Cerebellar cortex (tissue), 1 donor: Measurements from ENCODE around the gene IL31RA.
"Not testable (repeated sequence)": the region's sequence is repeated elsewhere in the genome, so short reads cannot be mapped to it uniquely, and the experiment has no call there.

ENCODE experiments used
- DNase-seq: peaks from one replicate; pipeline ENCODE4 v3.0.0-alpha.2; 2015; ENCODE audit warnings: low spot score

Gene IL31RA

DNA sequence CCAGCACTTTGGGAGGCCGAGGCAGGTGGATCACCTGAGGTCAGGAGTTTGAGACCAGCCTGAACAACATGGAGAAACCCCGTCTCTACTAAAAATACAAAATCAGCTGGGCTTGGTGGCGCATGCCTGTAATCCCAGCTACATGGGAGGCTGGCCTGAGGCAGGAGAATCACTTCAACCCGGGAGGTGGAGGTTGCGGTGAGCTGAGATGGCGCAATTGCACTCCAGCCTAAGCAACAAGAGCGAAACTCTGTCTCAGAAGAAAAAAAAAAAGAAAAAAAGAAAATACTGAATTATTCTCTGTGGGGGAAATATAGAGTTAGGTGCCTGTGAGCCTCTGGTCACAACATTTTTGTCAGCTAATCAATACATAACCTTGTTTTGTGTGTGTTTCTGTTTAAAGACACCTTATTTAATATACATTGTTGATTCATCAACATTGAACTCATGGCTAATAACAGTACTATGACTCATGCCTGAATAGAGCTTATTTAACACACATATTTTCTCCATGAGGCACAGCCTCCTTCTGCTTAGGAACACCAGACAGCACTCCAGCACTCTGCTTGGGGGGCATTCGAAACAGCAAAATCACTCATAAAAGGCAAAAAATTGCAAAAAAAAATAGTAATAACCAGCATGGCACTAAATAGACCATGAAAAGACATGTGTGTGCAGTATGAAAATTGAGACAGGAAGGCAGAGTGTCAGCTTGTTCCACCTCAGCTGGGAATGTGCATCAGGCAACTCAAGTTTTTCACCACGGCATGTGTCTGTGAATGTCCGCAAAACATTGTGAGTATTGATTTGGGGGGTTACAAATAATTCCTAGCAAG lies at the start of gene IL31RA:
Gene IL31RA (plus strand): TSS at position 519 of the 836 bp plus-strand sequence. CDS start 214 bp downstream, at position 733.
- DNase-seq, result no peak

DNA sequence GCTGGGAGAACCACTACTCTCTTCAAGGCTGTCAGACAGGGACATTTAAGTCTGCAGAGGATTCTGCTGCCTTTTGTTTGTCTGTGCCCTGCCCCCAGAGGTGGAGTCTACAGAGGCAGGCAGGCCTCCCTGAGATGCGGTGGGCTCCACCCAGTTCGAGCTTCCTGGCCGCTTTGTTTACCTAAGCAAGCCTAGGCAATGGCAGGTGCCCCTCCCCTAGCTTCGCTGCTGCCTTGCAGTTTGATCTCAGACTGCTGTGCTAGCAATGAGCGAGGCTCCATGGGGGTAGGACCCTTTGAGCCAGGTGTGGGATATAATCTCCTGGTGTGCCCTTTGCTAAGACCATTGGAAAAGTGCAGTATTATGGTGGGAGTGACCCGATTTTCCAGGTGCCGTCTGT lies 42.3 kb upstream of the IL31RA start:
- DNase-seq, result not testable (repeated sequence)

DNA sequence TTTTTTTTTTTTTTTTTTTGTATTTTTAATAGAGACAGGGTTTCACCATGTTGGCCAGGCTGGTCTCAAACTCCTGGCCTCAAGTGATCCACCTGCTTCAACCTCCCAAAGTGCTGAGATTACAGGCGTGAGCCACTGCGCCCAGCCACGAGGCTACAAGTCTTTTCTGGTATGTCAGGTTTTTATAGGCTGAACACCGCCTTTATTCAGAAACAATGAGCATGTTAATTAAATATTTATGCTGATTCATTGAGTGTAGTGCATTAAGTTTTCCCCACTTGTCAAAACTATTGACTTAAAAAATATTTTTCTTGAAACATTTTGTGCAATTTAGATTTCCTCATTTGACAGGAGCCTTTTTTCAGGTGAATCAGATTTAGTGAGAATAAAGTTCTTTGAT lies 35.2 kb upstream of the IL31RA start:
- not testable (repeated sequence) for DNase-seq

DNA sequence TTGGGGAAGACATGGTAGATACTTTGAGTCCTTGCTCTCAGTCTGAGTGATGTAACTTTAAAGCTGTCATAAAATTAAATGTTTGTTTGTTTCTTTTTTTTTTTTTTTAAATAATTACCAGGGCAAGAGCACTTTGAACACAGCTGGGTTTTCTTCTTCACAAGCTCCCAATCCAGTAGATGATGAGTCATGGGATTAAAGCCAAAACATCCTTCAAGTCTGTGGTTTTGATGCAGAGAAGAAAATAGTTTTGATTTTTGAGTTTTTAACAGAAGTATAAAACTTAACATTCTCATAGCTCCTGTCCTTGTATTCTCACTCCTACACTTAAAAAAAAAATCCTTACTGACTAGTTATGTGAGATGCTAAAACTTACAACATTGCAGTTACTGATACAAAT lies 34.8 kb upstream of the IL31RA start:
- DNase-seq, result no peak

DNA sequence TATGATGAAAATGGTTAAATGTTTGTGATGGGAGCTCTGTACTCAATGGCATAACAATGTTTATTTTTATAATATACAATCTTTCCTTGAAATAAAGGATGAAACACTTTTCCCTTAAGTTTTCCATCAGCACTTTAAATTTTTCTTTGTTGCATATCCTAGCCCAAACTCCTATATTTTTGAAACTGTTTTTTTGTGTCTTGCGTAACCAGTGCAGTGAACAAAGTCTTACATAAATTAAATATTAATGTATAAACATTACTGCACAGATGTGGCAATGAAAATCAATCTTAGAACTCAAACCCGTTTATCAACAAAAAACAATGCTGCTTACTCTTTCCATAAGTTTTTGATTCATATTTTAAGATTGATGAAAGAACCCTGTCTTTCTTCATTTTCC lies 34.1 kb upstream of the IL31RA start:
- DNase-seq, result no peak

DNA sequence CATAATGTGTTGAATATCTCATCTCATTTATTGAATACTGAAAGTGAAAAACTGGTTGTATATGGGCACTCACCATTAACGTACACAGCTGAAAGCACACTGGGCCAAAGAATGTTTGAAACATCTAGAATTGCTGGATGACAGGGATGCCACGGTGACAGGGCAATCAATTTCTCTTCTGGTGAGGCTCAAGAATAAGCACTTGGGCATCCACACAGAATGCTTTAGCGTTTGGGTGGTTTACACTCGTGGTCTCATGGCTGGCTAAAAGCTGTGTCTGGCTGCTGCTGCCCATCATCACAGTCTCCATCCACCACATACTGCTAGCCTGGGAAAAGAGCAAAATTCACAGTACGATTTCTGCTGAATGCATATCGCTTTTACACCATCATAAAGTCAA lies 30.7 kb upstream of the IL31RA start:
- DNase-seq, result no peak

DNA sequence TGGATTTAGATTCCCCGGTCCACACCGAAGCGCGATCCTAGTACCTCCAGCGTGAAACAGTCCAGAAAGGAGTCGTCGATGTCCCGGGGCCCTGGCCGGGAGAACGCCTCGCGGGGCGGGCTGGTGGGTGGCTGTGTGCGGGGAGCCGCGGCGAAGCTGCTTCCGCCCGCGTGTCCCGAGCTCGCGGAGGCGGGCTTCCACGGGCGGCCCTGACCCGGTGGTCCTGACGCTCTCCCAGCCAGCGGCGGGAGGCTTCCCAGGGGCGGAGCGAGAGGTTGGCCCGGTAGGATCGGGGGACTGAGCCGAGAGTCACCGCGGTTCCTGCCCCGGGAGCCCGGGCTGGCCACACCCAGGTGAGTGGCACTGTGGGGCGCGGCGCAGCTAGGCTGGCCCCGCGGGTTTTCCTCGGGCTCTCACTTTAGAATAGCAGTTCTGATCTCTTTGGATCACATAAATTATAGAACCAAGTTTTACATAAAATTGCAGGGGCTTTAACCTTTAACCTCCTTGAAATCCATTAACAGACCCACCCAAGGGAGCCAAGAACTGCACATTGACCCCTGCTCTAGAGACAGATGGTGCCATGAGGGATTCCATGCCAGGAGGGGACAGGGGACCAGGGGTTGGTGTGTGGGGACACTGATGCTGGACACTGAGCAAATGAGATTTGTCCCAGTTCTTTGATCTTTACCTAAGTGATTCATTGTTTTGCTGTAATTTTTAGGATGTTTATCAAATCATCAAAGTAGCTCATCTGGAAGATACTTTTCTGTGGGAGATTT lies 29.2 kb upstream of the IL31RA start:
- DNase-seq, result no peak

DNA sequence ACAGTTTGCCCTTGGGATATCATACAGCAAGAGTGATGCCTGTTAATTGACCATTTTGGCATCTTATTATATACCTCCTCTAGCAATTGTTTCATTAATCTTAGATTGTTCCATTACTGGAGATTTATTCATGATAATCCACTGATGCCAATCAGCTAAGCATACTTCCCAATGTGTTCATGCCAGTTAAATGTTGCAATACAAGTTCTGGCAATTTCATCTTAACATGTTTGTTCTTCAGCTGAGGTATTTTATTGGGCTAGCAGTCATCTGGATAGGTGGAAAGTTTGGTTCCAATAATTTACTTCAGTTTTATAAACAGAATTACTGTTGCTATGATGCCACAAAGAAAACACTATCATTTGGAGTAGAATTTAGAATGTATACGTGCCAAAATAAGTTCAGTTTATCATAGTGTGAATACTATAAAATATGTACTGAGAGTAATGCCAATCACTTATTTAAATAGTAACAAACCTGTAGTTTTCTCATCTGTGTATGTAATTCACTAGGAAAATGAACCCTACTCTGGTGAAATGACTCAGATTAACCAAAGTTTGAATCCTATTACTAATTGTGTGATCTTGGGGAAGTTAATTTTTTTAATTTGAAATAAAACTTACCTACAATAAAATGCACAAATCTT lies 27.9 kb upstream of the IL31RA start:
- DNase-seq, result no peak

DNA sequence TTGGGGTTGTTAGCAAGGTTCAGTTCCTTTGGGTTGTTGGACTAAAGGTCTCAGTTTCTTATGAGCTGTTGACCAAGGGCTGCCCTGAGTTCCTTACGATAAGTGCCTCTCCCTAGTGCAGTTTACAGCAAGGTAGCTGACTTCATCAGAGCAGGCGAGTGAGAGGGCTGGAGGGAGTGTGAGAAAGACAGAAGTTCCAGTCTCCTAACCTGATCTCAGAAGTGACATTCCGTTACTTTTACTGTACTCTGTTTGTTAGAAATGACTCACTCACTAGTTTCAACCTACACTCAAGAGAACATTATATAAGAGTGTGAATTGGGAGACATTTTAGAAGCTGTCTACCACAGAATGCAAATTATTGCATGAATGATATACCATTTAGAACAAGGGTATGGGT lies 21.2 kb upstream of the IL31RA start:
- no peak for DNase-seq

DNA sequence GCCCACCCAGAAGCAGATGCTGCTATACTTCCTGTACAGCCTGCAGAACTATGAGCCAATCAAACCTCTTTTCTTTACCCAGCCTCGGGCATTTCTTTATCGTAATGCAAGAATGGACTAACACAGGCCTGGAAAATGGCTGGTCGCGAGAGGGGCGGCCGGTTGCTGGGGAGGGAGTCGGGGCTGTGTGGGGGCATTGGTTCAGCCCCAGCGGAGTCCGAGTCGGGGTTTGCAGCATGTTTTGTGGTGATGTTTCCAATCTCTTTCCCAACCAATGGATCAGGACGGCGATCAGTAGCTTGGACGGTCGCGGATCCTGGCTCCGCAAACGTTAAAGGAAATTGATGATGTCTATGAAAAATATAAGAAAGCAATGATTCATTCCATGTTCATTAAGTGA lies 18.7 kb upstream of the IL31RA start:
- no peak for DNase-seq

DNA sequence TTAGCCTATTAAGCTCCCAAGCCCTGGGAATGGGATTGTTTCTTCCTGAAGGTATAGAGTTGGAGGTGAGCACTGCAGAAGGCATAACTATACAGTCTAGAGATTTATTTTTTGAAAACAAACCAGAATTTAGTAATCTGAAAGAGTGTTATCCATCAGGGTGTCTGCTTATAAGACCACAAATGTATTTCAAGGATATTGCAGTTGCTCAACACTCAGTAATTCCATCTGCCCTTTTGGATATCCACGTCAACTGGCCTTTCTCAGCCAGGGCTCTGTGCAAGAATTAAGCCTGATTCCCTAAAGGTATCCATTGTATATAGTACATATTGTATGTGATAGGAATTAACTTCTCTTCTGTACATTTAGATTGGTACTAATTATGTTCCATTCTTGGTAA lies 15.0 kb upstream of the IL31RA start:
- DNase-seq, result no peak

DNA sequence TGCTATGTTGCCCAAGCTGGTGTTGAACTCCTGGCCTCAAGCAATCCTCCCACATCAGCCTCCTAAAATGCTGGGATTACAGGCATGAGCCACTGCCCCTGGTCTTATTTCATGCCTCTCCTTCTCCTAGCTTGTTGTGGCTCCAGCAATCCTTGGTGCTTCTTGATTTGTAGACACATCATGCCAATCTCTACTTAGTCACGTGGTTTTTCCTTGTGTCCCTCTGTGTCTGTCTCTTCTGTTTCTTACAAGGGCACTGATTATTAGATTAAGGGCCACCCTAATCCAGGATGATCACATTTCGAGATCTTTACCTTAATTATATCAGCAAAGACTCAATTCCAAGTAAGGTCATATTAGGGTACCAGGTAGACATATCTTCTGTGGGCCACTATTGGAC lies 9.2 kb upstream of the IL31RA start:
- no peak for DNase-seq

DNA sequence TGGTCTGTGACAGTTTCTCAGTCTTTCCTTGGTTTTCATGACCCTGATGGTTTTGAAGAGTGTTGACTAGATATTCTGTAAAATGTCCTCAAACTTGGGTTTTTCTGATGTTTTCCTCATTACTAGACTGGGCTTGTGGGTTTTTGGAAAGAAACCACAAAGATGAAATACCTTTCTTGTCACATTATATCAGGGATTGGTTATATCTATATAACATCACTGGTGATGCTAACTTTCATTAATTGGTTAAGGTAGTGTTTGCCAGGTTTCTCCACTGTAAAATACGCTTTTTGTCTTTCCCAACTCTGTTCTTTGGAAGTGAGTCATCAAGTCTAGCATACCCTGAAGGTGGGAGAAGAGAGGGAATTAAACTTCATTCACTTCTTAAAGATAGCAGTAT lies 3.3 kb upstream of the IL31RA start:
- no peak for DNase-seq

DNA sequence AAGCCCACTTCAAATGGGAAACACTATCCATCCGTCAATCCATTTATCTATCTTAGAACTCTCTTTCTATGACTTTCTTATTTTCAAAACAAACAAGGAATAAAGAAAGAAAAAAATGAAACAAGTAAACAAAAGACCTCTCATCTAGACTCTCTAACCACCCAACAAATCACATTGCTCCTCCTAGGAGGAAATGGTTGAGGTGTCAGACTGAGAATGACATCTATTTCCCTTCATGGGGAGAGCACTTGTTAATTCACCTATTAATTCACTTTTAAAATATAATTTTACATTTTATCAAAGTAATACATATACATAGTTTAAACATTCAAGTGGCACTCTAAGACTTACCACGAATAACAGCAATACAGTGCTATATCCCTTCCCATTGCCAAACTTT lies 2.4 kb upstream of the IL31RA start:
- DNase-seq, result no peak

DNA sequence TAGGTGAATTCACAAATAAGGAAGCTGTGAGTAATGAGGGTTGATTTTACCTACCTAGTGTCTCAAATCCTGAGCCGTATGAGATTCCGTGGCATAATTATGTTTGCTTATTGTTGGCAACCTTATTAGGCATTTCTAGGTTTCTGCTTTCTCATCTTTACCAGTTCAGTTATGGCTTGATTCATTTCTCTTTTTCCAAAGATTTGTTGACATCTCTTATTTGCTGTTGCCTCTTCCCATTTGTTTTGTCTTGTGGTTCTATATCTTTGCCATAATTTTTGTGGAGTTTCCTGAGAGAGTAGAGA lies 470 bp downstream of the IL31RA start:
- no peak for DNase-seq

DNA sequence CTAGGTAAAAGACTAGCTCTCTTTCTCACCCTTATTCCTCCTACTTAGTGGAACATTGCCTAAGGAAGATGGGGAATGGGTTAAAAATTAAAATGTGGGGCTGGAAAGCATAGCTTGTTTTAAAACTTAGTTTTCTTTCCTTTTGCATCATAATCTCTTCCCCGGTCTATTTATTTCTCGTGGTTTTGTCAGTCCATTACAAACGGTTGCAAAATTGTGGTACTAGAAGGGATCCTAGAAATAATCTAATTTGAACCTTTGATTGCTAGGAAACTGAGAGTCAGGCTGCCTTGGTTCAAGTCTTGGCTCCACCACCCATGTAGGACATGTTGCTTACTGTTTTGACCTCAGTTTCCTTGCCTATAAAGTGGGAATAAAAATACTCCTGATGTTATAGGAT lies 1.3 kb downstream of the IL31RA start:
- DNase-seq, result no peak

DNA sequence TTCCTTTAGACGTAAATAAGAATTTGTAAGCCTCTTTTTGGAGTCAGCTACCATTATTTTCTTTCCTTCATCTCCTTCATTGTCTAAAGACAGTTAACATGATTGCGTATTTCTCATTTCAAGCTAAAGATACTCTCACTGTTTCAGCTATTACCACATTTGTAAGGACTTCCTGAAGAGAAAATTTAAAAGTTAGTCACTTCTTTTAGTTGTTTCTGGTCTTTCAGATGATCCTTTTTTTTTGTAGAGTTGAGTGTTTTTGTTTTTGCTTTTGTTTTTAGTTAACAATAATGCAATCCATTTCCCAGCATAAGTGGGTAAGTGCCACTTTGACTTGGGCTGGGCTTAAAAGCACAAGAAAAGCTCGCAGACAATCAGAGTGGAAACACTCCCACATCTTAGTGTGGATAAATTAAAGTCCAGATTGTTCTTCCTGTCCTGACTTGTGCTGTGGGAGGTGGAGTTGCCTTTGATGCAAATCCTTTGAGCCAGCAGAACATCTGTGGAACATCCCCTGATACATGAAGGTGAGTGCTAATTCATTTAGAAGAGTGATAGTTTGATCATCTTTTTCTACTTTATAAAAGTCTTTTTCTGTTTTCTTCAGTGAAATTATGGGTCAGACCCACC lies 2.0 kb downstream of the IL31RA start:
- DNase-seq, result no peak

DNA sequence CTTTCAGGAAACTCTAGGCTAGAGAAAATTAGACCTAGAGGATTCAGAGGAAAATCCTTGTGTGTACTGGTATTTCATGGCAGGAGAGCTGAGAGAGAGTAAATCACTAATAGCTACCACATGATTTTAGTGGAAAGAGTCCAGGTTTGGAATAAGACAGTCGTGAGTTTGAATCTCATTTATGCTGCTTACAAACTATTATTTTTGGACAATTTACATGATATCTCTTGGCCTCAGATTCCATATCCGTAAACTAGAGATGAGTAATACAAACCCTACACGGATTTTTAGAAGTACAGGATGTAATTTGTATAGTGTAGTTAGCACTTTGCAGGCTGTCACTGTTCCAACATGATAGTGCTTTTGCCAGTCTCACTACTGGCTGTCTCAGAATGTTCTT lies 2.7 kb downstream of the IL31RA start:
- no peak for DNase-seq

DNA sequence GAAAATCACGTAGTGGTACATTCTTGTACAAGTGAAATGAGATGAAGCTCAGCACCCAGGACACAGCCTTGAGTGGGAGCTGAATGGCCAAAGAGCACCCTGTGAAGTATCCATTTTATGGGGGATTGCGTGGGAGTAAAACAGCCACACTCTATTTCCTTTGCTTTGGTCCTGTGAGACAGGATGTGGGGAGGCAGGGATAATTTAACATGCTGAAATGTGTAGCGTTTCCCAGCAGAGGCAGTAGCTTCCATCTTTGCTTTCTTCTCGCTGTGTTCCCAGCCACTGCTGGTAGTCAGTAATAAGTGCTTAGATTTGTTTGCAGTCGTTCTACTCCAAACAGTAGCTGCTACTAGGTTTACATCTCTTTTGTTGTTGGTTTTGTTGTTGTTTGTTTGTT lies 4.4 kb downstream of the IL31RA start:
- no peak for DNase-seq

DNA sequence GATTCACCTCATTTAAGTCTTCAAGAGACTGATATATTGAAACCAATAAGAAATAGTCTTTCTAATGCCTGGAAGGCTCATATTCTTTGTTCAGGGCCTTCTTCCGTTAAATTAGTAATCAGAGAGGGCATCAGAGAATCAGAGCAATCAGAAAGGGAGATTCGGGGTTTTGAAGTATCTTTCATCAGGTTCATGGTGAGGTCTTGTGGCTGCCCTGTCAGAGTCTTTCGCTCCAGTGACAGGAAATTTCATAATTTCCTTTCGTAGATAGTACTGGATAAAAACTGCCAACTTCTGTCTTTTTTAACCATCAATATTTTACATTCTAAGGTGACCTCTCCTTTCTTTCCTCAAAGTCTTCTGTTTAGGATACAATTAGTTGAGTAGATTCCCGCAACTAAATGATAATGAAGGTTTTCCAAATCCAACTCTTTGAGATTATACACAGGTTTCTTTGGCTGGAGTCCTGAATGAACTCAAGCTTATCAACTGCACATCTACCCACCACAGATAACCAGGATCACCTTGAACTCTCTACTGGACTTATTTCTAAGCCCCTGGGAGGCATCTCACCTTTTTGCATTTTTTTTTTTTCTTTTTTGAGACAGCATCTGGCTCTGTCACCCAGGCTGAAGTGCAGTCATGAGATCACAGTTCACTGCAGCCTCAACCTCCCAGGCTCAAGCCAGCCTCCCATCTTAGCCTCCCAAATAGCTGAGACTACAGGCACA lies 5.5 kb downstream of the IL31RA start:
- DNase-seq, result no peak

DNA sequence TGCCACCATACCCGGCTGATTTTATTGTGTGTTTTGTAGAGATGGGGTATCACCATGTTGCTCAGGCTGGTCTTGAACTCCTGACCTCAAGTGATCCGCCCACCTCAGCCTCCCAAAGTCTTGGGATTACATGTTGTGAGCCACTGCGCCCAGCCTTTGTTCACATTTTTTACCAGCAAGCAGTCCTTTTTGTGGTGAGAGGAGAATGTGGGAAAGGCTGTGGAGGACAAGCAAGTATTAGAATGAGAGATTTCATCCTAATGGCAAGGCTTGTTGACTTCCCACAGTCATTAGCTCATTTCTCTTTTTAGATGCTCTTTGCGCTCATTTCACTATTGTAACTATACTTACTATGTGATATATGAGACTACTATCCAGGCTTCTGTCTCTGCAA lies 6.1 kb downstream of the IL31RA start:
- no peak for DNase-seq

DNA sequence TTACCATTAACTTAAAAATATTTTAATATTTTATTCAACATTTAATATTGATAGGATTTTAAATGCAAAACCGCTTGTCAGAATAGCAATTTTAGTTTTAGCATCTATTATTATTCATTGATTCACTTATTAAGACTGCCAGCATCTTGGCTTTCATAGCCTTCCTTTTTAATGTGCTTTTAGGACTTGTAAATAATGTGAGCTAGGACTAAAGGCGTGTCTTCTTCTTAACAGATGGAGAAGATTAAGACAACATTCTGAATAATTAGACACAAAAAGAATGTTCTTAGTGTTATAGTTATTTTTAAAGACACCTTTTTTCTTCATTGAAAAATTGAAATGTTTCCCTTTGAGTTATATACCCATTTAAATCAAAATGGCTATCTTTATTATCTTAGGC lies 6.9 kb downstream of the IL31RA start:
- DNase-seq, result no peak
